Astrocyte (in vitro differentiated cells and primary cell): ENCODE measurements around the gene ZNF48.

Source experiments
- CTCF ChIP-seq: IDR thresholded peaks from 2 replicates; pipeline ENCODE4 v1.5.1; 2011; ENCODE audit warnings: low read depth, mild to moderate bottlenecking, inconsistent platforms, low read length, moderate library complexity; ENCODE audit not compliant: insufficient read depth
- EZH2 ChIP-seq: IDR thresholded peaks from 2 replicates; pipeline ENCODE4 v1.6.1; 2012; ENCODE audit warnings: mild to moderate bottlenecking, low read length, inconsistent platforms; ENCODE audit not compliant: insufficient read depth

GRCh38 chr16:30382111-30382881, 12.9 kb upstream of the ZNF48 start, which contains the start of gene SEPTIN1:
- no peak for TF ChIP-seq CTCF
- no peak for TF ChIP-seq EZH2
